DLD1 (cell line): ENCODE measurements around the gene FMN2.

Experiments
- in situ Hi-C: cut with HindIII; loops from 2 replicates; pipeline ENCODE4 v1.10.0; 2017; ENCODE audit warnings: low sequenced_read_pairs

FMN2 gene

DNA sequence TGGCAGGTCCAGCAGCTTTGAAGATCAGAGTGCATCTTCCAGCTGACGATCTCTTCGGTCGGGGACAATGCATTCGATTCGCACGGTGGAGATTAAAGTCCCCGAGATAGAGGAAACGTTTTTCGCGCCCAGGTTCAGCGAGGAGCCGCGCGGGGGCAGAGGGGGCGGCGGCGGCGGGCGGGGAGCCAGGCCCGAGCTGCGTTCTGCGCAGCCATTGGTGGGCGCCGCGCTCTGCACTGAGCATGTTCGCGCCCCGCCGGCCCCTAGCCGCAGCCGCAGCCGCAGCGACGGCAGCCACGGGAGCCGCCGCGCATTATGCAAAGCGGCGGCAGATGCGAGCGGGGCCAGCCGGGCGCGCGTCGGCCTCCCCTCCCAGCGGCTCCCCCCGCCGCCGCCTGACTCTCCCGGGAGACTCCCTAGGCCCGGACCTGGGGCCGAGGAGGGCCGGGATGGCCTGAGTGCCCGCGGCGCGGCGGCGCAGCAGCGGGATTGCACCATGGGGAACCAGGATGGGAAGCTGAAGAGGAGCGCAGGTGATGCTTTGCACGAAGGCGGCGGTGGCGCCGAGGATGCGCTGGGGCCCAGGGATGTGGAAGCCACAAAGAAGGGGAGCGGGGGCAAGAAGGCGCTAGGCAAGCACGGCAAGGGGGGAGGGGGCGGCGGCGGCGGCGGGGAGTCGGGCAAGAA lies at the start of gene FMN2:
Gene FMN2 (plus strand): TSS at position 270 of the 687 bp plus-strand sequence. CDS start 227 bp downstream, at position 497.
- in situ Hi-C loops, result no loop called here

DNA sequence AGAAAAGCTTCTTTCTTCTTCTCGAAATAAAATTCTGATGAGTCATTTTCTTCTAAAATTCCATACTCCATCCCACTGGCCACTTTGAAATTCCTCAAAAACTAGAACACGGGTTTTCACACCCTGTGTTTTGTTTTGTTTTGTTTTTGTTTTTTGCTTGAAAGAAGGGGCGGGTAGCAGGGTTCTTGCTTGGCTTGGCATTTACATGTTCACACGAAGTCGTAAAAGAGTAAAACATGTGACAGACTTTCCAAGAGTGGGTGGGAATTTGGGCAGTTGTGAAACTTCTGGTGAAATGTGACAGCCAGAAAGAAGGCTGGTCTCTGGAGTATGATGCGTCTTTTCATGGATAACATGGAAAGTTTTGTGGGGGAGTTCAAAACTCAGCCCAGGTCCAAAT lies 47.1 kb upstream of the FMN2 start:
- in situ Hi-C loops, result no loop called here

DNA sequence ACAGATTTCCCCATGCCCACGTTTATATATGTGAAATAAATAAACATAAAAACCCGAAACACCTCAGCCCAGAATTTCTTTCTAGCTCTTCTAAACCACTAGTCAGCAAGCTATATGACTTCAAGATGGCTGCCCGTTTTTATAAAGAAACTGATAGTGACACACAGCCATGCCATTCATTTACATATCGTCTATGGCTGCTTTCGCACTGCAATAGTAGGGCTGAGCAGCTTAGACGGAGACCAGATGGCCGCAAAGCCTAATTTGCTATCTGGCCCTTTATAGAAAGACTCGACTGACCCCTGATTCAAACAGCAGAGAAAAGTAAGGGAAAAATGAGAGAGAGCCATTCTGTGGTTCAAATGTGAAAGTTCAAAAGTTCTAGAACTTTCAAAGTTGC lies 45.7 kb upstream of the FMN2 start:
- in situ Hi-C loops, result no loop called here

DNA sequence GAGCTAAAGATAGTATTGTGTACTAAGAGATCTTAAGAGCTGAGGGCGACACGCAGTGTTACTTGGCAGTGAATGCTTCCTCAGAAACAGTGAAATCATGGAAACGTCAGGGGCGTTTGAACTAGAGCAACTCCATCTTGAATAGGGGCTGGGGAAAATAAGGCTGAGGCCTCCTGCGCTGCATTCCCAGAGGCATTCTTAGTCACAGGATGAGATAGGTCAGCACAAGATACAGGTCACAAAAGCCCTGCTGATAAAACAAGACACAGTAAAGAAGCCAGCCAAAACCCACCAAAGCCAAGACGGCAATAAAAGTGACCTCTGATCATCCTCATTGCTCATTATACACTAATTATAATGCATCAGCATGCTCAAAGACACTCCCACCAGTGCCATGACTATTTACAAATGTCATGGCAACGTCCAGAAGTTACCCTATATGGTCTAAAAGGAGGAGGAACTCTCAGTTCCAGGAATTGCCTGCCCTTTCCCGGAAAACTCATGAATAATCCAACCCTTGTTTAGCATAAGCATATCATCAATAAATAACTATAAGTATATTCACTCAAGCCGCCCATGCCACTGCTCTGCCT lies 37.5 kb upstream of the FMN2 start:
- in situ Hi-C loops, result no loop called here

DNA sequence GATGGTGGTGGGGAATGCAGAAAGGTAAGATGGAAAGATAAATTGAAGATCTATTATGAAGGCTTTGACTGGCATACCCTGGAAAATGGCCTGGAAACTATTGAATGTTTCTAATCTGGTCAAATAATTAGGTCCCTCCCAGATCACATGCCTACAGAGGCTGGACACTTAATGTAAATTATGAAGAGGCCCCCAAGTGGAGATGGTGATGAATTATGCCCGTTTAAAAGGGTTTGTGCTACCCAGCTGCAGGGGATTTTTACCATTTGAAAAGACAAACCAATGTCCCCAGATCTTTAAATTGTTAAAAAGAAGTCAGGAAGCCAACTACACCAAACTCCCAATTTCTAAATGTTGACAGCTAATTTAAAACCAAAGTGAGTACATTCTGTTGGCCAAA lies 35.7 kb upstream of the FMN2 start:
- in situ Hi-C loops, result no loop called here

DNA sequence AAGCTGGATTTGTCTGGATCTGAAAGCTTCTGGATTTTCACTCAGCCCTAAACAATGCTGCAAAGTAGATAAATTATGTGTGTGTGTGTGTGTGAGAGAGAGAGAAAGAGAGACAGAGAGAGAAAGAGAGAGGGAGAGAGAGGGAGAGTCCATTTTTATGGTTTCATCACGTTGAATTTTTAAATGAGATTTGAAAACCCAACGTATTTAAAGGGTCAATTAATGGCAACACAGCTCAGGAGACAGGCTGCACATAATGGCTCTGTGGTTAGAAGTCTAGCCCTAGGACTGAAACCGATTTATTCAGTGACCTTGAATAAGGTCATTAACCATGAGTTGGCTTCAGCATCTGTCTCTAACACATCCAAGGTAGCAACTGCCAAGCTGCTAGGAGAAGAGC lies 35.3 kb upstream of the FMN2 start:
- in situ Hi-C loops, result no loop called here

DNA sequence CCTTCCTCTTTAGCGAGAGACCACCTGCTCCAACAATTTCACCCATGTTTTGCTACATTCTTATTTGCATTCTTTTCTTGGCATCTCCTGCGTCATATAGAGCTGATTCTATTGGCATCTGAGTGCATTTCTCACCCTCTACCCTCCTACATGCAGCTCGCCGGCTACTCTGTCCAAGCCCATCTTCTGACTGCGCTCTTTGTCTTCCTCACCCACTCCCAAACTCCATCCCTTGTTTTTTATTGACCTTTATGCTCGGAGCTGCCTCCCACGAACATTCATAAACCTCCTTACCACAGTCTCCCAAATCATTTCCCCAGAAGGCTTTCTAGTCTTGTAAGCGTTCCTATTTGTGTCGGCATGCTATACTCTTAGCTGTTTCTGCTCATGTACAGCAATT lies 33.6 kb upstream of the FMN2 start:
- in situ Hi-C loops, result no loop called here

DNA sequence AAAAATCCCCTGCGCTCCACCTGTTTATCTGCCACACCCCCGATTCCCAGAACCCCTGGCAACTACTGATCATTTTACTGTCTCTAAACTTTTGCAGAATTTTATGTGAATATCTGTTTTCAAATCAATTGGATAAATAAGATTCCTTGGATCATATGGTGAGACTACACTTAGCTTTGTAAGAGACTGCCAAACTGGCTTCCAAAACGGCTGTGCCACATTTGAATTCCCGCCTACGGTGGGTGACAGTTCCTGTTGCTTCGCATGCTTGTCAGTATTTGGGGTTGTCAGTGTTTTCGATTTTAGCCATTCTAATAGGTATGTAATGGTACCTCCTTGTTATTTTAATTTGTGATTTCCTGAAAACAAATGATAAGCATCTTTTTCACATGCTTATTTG lies 22.7 kb upstream of the FMN2 start:
- in situ Hi-C loops, result no loop called here

DNA sequence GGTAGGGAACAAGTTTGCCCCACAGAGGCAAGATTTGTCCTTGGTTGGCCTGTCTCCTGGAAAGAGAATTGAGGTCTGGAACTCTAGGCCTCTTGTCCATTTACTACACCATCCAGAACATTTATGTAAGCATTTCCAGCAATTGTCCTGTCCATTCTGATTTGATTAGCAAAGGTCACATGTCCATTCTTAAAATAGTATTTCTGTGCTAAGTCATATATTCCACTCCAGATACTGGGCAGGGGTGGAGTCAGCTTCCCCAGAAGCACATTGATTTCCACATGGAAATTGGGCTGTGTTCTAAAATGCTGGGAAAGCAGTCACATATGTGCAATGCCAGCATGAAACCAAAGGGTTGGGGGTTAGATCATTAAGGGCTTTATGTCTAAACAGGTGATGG lies 21.5 kb upstream of the FMN2 start:
- in situ Hi-C loops, result no loop called here

DNA sequence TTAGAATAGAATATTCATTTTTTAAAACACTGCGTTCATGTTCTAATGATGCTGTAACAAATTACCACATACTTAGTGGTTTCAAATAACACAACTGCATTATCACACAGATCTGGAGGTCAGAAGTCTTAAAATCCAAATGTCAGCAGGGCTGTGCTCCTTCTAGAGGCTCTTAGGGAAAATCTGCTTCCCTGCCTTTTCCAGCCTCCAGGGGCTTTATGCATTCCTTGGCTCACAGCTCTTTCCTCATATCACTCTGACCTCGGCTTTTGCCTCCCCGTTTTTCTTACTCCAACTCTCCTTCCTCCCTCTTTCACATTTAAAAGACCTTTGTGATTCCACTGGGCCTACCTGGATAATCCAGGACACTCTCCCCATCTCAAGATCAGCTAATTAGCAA lies 18.6 kb upstream of the FMN2 start:
- in situ Hi-C loops, result no loop called here

DNA sequence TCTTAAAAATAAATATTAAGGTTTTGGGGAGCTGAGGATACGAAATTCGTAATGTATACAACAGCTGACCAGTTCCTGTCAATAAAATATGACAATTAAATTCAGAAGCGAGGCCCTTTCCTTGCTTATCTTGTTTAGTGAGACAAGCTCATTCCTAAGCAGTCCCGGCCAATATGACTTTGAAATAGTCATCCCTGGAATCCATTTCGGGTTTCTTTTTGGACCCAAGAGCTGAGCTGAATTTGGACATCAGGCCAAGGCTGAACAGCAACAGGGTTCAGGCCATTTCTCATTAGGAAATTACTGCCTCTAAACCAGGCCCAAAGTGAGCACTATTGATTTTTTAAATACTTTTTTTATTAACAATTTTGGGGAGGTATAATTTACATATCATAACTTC lies 17.3 kb upstream of the FMN2 start:
- in situ Hi-C loops, result no loop called here

DNA sequence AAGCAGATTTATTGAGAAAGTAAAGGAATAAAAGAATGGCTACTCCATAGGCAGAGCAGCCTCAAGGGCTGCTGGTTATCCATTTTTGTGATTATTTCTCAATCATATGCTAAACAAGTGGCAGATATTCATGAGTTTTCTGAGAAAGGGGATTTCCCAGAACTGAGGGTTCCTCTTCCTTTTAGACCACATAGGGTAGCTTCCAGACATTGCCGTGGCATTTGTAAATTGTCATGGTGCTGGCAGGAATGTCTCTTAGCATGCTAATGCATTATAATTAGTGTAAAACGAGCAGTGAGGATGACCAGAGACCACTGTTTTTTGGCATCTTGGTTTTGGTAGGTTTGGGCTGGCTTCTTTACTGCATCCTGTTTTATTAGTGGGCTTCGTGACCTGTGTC lies 16.8 kb upstream of the FMN2 start:
- in situ Hi-C loops, result no loop called here

DNA sequence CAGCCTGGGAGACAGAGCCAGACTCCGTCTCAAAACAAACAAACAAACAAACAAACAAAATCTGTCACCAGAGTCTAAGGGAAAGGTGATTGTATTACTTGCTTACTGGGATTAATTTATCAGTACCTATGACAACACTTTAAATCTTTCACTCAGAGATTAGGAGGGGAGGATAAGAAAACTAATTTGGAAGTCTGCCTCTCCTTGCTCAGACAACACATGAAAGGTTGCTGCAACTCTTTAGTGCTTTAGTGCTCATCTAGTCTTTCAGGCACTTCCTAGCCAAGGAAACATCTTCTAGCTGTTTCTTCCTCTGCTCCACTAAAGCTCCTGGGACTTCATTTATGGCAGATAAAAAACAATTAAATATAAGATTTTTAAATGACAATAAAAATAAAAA lies 7.3 kb upstream of the FMN2 start:
- in situ Hi-C loops, result no loop called here

DNA sequence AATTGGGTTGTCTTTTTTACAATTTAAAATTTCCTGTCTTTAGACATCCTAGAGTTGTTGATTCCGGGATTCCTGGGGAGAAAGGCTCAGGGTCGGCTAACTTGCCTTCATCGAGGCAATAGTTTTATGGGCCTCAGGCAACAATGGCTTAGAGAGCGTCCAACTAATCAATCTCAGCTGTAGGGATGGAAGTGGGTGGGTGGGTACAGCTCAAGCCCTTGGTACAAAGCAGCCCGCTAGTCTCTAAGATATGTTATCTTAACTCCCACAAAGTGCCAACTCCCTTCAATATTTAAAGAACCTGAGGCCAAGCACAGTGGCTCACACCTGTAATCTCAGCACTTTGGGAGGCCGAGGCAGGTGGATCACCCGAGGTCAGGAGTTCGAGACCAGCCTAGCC lies 6.9 kb upstream of the FMN2 start:
- in situ Hi-C loops, result no loop called here

DNA sequence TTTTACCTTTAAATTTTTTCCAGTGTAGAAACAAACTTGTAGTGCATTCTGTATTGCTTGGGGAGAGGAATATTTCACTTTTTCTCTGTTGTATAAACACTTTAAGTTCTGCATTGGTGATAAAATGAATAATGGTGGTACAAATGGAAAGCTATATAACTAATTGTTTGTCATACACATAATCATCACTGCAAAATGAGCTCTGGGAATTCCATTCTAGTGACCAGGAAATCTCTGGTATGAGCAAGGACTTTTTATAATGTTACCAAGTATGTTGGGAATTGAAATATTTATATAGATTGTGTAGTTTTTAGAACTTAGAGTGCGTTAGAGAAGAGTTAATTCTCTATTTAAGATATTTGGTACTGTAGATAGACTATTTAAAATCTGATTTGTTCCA lies 5.0 kb upstream of the FMN2 start:
- in situ Hi-C loops, result no loop called here

DNA sequence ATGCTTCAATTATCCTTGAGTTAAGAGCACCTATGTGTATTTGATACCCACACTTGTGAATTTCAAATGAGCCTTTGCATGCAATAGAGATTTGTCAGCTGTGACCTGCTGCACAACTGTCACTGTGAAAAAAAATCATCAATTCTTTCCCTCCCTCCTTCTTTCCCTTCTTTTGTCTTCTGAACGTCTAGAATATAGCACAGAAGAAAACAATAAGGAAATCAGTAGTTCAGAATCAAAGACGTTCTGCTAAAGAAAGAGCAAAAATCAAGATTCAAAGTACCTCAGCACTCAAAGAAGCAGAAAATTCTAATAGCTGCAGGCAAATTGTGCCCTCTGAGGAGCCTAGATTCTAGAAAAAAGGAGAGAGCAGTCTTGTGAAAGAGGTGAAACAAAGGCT lies 1.7 kb upstream of the FMN2 start:
- in situ Hi-C loops, result no loop called here

DNA sequence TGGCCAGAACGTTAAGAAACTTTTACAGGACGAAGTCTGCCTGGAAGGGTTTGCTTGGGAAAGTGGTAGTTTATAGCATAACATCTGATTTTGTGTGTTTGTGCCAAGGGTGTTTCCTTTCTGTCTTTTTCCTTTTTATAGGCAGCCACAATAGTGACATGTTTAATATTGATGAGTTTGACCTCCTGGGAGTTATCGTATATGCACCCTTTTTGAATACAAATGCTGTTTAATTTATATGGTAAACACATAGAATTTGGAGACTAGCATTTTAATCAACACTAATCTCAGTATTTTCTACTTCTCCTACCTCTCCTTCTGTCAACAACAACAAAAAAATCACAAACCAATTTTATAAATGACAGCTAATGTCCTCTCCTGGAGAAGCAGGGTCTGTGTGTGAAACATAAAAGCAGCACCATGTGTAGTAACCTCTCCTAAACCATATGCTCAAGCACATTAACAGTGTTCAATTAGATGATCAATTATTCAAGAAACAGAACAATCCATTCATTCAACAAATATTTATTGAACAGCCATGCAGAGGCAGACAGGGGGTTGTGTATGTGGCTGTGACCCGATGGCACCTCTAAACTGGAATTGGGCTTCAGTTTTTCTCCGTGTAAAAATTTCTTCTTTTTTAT lies 604 bp upstream of the FMN2 start:
- in situ Hi-C loops, result no loop called here

DNA sequence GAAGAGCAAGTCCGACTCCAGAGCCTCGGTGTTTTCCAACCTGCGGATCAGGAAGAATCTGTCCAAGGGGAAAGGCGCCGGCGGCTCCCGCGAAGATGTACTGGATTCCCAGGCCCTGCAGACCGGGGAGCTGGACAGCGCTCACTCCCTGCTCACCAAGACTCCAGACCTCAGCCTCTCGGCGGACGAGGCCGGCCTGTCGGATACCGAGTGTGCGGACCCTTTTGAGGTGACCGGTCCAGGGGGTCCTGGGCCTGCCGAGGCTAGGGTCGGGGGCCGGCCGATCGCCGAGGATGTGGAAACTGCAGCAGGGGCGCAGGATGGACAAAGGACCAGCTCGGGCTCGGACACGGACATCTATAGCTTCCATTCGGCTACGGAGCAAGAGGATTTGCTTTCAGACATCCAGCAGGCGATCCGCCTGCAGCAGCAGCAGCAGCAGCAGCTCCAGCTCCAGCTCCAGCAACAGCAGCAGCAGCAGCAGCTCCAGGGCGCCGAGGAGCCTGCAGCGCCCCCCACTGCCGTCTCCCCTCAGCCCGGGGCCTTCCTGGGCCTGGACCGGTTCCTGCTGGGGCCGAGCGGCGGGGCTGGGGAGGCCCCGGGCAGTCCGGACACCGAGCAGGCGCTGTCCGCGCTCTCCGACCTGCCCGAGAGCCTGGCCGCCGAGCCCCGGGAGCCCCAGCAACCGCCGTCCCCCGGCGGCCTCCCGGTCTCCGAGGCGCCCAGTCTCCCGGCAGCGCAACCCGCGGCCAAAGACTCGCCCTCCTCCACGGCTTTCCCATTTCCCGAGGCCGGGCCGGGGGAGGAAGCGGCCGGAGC lies 827 bp downstream of the FMN2 start:
- in situ Hi-C loops, result no loop called here

DNA sequence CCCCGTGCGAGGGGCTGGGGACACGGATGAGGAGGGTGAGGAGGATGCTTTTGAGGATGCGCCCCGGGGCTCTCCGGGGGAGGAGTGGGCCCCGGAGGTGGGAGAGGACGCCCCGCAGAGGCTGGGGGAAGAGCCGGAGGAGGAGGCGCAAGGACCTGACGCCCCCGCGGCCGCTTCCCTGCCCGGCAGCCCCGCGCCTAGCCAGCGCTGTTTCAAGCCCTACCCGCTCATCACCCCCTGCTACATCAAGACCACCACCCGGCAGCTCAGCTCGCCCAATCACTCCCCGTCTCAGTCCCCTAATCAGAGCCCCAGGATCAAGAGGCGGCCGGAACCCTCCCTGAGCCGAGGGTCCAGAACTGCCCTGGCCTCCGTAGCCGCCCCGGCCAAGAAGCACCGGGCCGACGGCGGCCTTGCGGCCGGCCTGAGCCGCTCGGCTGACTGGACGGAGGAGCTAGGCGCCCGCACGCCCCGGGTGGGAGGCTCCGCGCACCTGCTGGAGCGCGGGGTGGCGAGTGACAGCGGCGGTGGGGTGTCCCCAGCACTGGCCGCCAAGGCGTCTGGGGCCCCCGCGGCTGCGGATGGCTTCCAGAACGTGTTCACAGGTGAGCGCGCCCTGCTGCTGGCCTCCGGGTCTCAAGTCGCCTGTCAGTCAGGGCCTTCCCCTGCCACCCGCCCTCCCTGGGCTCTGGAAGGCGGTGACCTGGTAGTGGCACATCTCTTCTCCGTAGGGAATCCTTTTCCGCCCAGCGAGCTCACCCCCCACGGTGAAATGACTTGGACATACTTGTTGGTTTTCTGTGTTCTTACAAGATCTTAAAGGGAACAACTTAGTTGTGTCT lies 1.7 kb downstream of the FMN2 start:
- in situ Hi-C loops, result no loop called here

DNA sequence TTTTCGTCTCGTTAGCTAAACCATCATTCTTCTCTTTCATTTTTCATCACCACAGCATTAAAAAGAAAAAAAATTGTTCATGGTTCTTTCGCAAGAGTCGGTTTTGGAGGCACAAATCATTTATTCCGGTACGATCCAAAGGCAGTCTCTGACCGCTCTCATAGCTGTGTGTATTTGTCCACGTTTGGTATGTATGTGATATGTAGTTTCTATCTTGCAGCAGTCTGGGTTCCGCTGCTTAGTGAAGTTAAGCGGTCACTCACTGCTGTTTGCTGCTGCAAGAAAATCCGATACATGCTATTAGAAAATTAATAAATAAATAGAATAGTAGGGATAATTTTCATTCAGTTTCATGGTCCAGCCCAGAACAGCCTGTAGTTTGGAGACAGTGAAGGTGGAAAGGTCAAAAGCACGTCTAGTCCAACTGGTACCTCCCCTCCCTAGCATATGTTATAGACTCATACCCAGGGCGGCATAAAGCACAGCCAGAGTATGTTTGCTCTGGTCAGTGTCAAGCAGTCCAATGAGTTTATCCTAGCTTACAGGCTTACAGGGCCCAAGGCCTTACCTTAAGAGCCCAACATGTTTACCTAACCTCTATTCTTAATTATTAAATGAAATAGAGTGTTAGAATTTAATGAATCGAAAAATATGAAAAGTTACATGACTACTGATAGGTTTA lies 2.5 kb downstream of the FMN2 start:
- in situ Hi-C loops, result no loop called here
